ENCODE measurements around the gene LYRM2. TPM values are rescaled to one million over a fixed set of nuclear protein-coding genes. Genes with fewer than 3 reads are reported as not detected.

Gene LYRM2
- total and polyA plus RNA-seq, 9 of the 15 experiments (the other 6 are each of a cell fraction or from before 2014, with no cell fraction given), result 13.9 to 115 (median 42.9) TPM

GRCh38 chr6:89528866-89529265, 109.7 kb downstream of the LYRM2 start:
- H3K9me3 ChIP-seq (replicated peaks; ENCODE audit: control insufficient read depth, insufficient read depth, low read depth, low read length), result peaks cover 2% of the 10 kb centered on the region; the same call in 1 of the 2 replicates
- H3K36me3 ChIP-seq (ENCODE audit: control insufficient read depth, insufficient read depth, low read length), result no peaks in the 10 kb centered on the region
- no peak for FAIRE-seq
- CTCF ChIA-PET (ENCODE audit: low intra/inter-chr PET ratio), result no interaction called here
- H3K4me3 ChIP-seq, result no peak overlapping the region
- no peaks in the 10 kb centered on the region for H3K4me1 ChIP-seq (replicated peaks in 1 of 2; ENCODE audit: control insufficient read depth in 2 of 2, insufficient read depth in 2 of 2, low read length in 2 of 2)
- no peaks in the 10 kb centered on the region for H4K20me1 ChIP-seq (replicated peaks; ENCODE audit: control insufficient read depth, insufficient read depth, low read length)
- H3K79me2 ChIP-seq (ENCODE audit: control insufficient read depth, insufficient read depth, low read length), result no peaks in the 10 kb centered on the region
- POLR2A ChIA-PET, result interaction anchor here (1.0 kb wide), 1 partner anchor 38 kb away, joined by 3 read pairs; no protein-coding TSS in a partner anchor
- H2AFZ ChIP-seq (ENCODE audit: low read depth, low read length), result no peak overlapping the region
- no peak for DNase-seq (ENCODE audit: extremely low read depth in 1 of 4, low spot score in 3 of 4)
- intact Hi-C loops (cut with micrococcal nuclease) (no loop called here), in situ Hi-C loops (cut with MboI) (no loop called here)
- H3K9ac ChIP-seq (ENCODE audit: insufficient read depth in 1 of 2, low read depth in 2 of 2, low read length in 2 of 2), result no peak overlapping the region
- H3K4me2 ChIP-seq (ENCODE audit: insufficient read depth, low read length), result no peak overlapping the region
- H3K27me3 ChIP-seq (ENCODE audit: control insufficient read depth in 2 of 2, insufficient read depth in 2 of 2, low read length in 2 of 2), result peaks cover 4 to 19% of the 10 kb centered on the region in 2 experiments; a peak in 3 of 5 replicates
- no peak for ATAC-seq
- no peaks in the 10 kb centered on the region for H3K9me1 ChIP-seq (ENCODE audit: control insufficient read depth, insufficient read depth, low read length)
- BruUV-seq (replicated peaks), result no TSS peak
- no peak overlapping the region for H3K27ac ChIP-seq (ENCODE audit: extremely low read depth, low read depth, low read length)
- TF ChIP-seq NR4A1 (CRISPR knock-in tag; IDR thresholded peaks at IDR 0.05), result no peak
- TF ChIP-seq NR4A1 (tag; IDR thresholded peaks at IDR 0.05), result no peak
- TF ChIP-seq PML (IDR thresholded peaks at IDR 0.05; ENCODE audit: low read length), result no peak
- TF ChIP-seq TAF7 (tag; IDR thresholded peaks at IDR 0.05), result no peak
- TF ChIP-seq E2F1 (CRISPR knock-in tag; IDR thresholded peaks at IDR 0.05), result no peak
- no peak for TF ChIP-seq ETV5 (CRISPR knock-in tag; IDR thresholded peaks at IDR 0.05; ENCODE audit: low read depth)
- no peak for TF ChIP-seq ZFP36 (IDR thresholded peaks at IDR 0.05; ENCODE audit: low read depth, low read length, partially characterized antibody)
- TF ChIP-seq ZBTB12 (CRISPR knock-in tag; IDR thresholded peaks at IDR 0.05), result no peak
- no peak for TF ChIP-seq POLR2AphosphoS5 (IDR thresholded peaks at IDR 0.05; ENCODE audit: control insufficient read depth, insufficient read depth, low read depth, low read length)
- no peak for TF ChIP-seq ZNF398 (CRISPR knock-in tag; IDR thresholded peaks at IDR 0.05)
- TF ChIP-seq CHD1 (IDR thresholded peaks at IDR 0.05; ENCODE audit: low read length), result no peak
- no peak for TF ChIP-seq NCOA6 (IDR thresholded peaks at IDR 0.05)
- no peak for TF ChIP-seq ZNF592 (IDR thresholded peaks at IDR 0.05)
- no peak for TF ChIP-seq SRF (CRISPR knock-in tag; IDR thresholded peaks at IDR 0.05)

Measured in K562 (cell line).